Inflammatory macrophage treated with lipopolysaccharide for 4 hours (primary cell): ENCODE measurements around the gene OSBPL7.

Experiments used
- DNase-seq: peaks from one replicate; pipeline ENCODE4 v3.0.0-alpha.2; 2020

The OSBPL7 gene

DNA sequence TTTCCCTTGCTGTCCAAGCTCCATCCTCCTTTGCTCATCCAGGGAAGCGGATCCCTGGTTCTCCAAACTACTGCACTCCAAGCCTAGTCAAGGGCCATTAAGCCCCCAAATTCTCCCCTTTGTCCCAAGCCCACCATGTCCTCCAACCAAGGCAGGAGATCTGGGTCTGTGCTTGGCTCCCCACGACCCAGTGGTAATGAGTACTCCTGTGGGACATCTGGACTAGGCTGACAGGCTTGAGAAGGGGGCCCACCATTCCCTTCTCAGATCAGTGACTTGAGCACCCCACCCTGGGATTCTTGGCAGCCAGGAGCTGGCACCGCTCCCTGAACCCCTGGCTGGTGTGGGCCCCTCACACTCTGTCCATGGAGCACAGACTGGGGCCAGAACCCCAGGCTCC is 17.1 kb downstream of the OSBPL7 start:
- DNase-seq, result no peak

DNA sequence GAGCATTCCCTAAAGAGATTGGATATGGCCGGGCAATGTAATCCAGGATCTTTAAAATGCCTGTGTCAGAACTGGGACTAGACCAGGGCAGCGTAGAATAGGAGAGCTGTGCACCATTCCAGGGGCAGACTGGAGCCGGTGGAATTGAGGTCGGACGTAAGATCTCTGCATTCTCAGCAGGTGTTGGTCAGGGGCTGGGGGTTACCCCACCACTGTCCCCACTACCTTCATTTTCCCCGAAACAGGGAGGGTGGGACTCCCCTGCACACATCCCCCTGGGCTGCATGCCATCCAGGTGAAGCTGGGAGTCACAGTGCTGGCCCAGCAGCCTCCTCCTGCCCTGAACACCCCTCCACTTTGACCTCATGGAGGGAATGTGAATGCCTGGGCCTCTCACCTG is 17.8 kb downstream of the OSBPL7 start:
- no peak for DNase-seq

DNA sequence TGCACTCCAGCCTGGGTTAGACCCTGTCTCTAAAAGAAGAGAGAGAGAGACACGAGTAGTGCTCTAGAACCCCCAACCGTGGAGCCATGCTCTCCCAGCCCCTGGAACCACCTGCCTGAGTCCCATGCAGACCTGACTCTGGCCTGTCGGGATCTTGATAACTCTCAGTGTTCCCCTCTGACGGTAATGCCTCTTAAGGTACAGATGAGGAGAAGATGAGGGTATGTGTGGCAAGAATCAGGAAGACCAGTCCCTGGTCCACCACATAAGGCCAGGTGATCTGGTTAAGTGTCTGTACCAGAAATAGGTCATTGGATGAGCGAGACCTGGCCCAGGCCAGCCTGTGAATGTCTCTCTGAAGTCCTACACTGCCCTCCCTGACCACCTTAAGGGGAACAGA is 18.4 kb downstream of the OSBPL7 start:
- no peak for DNase-seq

DNA sequence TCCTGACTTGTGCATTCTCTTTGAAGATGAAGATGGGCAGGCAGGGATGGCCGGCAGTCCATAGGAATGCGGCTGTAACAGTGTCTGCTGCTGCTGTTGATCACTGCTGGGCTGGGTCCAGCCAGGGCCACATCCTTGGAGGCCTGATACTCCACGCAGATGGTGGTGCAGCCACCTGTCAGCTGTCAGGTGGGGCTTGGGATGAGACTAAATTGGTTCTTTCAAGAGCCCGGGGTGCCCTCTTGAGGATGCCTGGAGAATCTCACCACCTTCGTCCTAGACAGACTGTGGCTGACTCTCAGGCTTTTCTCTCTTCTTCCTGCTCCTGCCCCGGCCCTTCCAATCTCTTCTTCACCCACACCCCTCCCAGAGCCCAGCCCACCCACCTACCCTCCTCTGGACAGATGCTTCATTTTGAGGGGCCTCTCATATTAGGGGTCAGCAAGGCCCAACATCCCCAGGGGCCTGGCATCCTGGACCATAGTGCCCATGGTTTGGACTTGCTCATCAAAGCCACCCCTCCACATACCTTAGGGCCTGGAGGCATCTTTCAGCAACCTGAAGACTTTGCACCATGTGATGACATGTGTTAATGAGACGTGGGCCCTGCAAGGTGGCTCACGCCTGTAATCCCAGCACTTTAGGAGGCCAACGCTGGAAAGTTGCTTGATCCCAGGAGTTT is 19.1 kb downstream of the OSBPL7 start:
- peak; percentile 35 for DNase-seq

DNA sequence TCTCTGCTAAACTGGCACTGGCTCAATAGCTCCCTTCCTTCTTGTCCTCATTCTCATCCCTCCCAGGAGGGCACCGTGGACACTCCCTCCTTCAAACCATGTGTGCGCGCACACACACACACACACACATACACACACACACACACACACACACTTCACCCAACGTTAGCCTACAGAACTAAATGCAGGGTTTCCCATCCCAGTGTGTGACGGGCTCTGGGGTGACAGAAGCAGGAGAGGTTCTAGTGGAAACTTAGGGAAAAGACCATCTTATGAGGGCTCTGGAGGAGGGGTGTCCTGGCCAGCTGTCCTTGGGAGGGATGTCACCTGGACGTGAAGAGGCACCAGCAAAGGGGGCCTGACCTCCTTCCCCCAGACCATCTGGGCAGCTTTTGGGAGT is 19.7 kb downstream of the OSBPL7 start:
- no peak for DNase-seq

DNA sequence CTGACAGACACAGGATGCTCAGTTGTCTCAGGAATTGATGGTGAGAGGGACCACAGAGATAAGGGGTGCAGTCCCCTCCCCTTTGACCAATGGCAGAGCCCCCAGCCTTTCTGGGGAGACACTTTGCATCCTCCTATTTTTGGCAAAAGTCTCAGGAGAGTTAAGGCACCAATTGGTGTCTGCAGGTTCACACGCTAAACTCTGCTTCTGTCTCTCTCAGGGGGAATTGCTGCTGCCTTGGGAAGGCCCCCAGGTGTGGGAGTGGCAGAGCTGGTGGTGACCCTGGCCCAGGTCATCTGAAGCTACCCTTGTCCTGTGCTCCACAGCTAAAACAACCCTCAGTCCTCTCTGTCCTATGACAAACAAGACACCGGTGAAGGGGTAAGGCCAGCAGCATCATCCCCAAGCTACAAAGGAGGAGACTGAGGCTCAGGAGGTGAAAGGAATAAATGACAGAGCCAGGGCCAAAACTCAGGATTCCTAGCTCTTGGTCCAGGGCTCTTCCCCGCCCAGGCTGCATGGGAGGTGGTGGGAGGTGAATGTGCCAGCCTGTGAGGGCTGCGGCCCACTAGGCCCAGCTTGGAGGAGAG is 20.3 kb downstream of the OSBPL7 start:
- no peak for DNase-seq

DNA sequence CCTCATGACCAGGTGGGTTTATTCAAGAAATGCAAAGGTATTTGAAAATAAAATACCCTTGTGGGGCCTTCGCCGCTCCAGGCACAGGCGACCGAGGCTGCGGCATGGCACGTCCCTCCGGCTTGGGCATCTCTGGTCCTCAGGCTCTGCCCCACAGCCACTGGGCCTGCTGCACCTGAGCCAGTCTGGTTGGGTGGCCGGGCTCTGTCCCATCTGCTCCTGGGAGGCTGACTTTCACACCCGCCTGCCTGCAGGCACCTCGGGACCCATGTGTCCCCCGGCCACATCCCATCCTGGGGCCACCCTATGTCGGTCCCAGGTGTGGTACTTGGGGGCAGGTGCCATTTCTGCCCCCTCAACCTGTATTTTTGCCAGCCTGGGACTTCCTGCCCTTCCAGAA is 20.9 kb downstream of the OSBPL7 start:
- no peak for DNase-seq

DNA sequence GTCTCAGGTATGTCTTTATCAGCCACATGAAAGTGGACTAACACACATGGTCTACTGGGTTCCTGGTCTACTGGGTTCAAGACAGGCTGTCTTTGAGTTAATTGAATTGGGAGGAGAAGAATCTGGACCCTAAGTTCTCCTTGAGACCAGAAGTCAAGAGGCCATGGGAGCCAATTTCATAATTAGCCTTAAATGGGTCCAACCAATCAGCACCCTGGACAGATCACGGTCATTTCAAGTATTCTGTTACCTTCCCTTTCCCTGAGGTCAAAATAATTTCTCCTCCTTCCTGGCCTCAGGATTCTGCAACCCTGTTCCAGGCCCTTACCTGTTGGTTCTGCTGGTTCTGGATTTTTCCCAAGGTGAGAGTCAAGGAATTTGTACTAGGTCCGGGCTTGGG is 23.8 kb downstream of the OSBPL7 start:
- DNase-seq, result no peak

DNA sequence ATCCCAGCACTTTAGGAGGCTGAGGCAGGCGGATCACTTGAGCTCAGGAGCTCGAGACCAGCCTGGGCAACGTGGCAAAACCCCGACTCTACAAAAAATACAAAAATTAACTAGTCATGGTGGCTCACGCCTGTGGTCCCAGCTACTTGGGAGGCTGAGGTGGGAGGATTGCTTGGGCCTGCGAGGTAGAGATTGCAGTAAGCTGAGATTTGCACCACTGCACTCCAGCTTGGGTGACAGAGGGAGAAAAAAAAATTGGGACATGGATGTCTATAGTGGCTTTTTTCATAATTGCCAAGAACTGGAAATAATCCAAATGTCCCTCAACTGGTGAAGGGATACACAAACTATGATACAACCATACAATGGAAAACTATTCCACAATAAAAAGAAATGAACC is 28.6 kb downstream of the OSBPL7 start:
- no peak for DNase-seq

DNA sequence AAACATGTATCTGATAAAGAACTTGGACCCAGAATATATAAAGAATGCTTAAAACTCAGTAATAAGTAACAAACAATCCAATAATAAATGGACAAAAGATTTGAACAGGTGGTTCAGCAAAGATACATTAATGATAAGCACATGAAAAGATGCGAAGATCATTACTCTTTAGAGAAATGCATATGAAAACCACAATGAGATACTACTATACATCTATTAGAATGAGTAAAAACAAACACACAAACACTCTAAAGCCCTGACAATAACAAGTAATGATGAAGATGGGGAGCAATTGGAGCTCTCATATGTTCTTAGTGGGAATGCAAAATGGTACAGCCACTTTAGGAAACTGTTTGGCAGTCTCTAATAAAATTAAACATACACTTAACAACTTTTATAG is 29.1 kb downstream of the OSBPL7 start:
- DNase-seq, result no peak

DNA sequence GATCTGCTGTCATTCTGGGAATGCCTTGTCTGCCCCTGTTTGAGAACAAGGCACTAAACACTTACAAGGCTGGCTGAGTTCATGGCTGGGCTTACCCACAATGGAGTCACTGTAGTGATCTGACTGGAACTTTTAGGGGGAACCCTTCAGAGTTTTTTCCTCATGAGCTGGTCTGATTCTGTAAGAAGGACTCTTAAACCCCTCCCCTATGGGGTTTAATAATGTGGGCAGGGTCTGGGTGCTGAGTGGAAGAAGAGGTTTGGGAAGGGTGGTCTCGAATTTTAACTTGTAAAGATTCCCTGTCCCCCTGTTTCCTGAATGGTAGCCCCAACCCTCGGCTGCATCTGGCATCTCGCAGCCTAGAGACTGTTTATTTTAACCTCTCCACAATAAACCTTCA is 30.6 kb downstream of the OSBPL7 start:
- no peak for DNase-seq

DNA sequence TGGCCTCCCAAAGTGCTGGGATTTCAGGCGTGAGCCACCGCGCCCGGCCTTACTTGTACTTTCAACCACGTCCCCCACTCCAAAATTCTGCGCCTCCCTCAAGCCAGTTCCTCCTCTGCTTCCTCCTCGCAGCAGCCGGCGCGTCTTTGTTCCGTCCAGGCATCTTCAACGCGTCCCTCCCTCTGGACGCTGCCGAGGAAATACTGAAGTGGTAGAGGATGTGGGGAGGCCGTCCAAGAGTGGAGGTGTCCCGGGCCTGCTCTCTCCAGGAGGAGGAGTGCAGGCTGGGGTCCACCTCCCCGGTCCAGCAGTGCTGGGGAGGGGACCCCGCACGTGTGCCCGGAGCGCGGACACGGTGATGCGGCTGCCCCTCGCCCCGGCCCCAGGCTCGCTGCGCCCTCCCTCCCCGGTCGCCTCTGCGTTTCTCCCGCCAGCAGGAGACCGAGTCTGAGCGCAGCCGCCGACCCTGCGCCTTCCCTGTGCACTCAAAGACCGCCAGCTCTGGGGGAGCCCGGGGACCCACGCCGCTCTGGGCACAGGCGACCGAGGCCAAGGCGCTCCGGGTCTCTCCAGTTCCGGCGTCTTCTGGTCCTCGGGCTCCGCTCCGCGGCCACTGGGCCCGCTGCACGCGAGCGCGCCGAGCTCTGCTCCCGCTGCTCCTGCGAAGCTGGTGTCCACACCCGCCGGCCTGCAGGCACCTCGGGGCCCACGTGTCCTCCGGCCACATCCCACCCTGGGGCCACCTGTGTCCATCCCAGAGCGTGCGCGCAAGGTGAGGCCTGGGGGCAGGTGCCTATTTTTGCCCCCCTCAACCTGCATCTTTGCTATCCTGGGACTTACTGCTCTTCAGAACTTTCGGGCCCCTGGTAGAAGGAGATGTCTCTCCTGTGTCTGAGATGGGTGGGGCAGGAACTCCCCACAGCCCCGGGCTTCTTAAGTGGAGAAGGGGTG is 31.7 kb downstream of the OSBPL7 start:
- peak; percentile 56 for DNase-seq

DNA sequence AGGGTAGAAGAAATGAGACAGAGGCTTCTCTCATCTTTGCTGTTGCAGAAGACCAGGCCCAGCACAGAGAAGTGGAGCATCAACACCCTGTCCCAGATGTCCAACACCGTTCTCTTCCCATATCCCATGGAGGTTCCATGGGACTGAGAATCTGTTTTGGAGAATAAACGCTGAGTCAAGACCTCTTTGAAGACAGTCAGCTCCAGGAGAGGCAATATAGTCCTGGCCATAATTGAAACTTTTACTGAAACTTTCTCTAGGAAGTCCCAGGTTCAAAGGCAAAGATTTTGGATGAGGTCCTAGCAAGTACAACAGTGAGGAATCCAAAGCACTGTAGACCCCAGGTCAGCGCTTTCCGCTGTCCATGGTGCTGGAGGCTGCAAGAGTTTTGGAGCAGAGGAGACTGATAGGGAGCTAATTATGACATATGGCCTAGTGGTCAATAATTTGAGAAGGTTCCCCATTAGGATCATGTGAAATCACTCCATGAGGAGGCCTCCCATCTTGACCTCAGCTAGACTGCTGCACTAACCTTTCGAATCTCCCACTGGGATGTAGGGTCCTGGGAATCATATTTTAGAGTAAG is 36.0 kb downstream of the OSBPL7 start:
- DNase-seq, result no peak

DNA sequence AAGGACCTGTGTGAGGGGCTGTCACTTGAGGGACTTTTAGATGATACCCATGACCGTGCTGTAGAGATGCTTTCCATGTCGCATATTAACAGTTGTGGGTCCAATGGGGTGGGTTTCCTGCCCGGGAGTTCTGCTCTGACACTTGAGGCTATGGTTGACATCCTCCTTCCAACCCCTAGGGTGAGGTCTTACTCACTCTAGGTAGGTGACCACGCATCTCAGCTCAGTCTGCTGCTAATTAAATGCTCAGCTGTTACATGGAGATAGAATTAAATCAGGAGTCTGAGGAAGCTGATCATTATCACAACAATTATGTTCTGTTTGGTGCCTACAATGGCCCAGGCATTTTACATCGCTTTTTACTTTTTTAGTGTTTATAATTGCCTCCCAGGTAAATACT is 40.2 kb downstream of the OSBPL7 start:
- no peak for DNase-seq

DNA sequence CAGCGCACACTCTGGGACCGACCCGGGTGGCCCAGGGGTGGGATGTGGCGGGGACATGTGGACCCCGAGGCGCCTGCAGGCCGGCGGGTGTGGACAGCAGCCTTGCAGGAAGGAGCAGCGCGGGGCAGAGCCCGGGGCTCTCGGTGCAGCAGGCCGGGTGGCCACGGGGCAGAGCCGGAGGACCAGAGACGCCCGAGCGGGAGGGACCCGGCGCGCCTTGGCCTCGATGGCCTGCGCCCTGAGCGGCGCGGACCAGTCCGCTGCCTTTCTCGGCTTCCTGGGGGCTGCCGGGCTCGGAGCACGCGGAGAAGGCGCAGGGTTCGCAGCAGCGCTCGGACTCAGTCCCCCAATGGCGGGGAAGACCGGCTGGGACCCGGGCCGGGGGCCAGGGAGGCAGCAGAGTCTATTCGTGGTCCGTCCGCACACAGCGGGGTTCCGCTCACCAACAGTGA is 43.4 kb downstream of the OSBPL7 start:
- no peak for DNase-seq

DNA sequence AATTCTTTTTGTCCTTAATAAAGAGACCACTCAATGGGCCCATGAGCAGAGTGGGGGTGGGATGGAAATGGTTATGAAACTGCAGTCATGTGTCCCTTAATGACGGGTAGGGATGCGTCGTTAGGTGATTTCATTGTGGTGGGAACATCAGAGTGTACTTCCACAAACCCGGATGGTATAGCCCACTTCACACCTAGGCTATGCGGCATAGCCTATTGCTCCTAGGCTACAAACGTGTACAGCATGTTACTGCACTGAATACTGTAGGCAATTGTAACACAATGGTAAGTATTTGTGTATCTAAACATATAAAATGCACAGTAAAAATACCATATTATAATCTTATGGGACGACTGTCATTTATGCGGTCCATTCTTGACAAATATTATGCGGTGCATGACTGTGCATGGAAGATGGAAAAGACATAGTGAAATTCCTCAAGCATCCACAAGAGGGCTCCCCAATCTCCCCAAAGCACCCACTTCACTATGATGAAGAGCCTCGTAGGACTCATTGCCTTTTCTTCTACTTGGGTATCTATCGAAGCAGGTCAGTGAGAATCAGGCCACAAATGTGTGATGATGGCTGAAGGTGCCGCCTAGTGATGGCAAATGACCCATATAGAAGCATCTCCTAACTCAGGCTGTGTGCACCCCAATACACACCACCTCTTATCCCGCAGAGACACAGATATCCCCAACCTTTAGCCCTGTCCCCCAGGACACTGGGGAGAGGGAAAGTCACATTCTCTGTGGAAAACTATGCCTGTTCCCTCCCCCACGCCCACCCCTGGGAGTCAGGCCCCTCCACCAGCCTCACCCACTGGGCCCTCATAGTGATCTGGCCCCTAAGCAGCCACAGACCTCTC is 45.0 kb downstream of the OSBPL7 start:
- peak; percentile 43 for DNase-seq

DNA sequence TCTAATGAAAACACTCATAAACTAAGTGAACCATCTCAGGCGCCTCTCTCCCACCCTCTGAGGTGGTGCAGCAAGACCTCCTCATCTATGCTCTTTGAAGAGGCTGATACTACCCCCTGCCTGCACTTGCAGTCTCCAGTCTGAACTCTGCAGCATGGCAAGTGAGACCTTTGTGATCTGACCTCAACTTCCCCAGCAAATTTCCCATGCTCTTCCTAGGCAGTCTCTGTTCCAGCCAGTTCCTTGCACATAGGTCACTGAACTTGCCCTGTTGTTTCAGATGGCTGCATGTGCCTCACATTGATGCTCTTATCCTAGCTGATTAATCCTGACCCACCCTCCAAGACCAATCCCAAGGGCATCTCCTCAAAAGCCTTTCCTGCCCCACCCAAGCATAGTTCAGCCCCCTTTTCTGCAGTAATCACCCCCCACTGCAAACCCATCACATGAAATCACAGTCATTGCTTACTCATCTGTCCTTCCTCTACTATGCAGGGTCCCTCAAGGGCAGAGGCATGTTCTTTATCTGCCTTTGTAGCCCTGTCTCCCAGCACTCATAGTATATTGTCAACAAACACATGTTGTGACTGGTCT is 46.5 kb downstream of the OSBPL7 start:
- peak; percentile 26 for DNase-seq

DNA sequence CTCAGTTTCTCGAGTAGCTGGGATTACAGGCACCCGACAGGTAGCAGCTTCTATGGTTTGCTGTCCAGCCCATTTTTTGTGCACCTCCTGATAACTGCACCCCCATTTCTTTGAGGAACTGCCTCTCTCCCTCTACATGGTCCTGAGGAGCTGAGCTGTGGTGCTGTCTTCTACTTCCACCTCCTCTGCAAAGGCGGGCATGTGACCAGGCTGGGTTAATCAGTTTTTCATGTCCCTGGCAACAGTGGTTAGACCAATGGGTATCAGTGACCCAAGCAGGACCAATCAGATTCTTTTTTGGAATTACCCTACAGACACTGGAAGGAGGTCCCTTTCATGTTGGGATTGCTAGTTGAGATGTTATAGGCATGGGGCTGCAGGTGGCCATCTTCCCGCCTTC is 47.3 kb downstream of the OSBPL7 start:
- DNase-seq, result peak; percentile 30

DNA sequence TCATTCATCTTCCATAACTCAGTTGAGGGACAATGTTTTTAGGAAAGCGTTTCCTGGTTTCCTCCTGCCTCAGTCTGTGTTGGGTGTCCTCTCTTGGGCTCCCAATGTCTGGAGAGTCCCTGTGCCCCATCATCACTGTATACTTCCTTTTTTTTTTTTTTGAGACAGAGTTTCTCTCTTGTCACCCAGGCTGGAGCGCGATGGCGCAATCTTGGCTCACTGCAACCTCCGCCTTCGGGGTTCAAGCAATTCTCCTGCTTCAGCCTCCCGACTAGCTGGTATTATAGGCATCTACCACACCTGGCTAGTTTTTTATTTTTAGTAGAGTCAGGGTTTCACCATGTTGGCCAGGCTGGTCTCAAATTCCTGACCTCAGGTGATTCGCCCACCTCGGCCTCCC is 47.9 kb downstream of the OSBPL7 start:
- peak; percentile 76 for DNase-seq

DNA sequence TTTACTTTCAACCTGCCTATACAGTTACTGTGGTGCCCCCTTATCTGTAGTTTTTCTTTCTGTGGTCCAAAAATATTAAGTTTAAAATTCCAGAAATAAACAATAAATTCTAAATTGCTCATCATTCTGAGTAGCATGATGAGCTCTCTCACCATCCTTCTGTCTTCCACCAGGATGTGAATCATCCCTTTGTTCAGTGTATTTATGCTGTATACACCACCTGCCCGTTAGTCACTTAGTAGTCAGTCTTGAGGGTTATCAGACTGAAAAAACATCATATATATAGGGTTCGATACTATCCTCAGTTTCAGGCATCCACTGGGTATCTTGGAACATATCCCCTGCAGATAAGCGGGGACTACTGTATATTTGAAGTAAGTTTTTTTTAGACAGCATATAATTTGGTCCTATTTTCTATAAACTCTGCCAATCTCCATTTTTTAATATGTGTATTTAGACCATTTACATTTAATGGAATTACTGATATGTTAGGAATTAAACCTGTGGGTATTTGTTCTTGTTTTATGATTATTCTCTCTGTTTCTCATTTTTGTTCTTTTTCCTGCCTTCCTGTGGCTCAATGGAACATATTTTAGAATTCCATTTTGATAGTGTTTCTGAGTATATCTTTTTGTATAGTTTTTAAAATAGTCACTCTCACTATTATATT is 57.5 kb downstream of the OSBPL7 start:
- DNase-seq, result no peak

DNA sequence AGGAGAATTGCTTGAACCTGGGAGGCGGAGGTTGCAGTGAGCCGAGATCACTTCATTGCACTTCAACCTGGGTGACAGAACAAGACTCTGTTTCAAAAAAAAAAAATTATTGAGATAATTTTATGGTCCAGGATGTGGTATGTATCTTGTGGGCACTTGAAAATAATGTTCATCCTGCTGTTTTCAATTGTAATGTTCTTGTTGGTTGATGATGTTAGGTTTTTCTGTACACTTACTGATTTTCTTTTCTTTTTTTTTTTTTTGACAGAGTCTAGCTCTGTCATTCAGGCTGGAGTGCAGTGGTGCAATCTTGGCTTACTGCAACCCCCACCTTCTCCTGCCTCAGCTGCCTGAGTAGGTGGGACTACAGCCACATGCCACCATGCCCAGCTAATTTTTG is 58.9 kb downstream of the OSBPL7 start:
- no peak for DNase-seq
